ENCODE data around the gene MINAR1.
"Not testable (repeated sequence)": the region's sequence is repeated elsewhere in the genome, so short reads cannot be mapped to it uniquely, and the experiment has no call there.

MINAR1 gene

GRCh38 chr15:79431636-79432344, at the start of gene MINAR1:
Gene MINAR1 (plus strand): TSS chr15:79432336. CDS start chr15:79456148, 23,812 bp downstream.
- DNase-seq: no peak

- DNase-seq: no peak
These were observed 37.9 kb upstream of the MINAR1 start for GRCh38 chr15:79394231-79394630.

- DNase-seq: no peak
These were observed 35.3 kb upstream of the MINAR1 start for GRCh38 chr15:79396850-79397249.

- DNase-seq: no peak
These were observed 34.7 kb upstream of the MINAR1 start for GRCh38 chr15:79397269-79397910.

GRCh38 chr15:79399606-79400005, 32.5 kb upstream of the MINAR1 start:
- DNase-seq: no peak

GRCh38 chr15:79400650-79401049, 31.5 kb upstream of the MINAR1 start:
- DNase-seq: no peak

GRCh38 chr15:79401301-79401700, 30.8 kb upstream of the MINAR1 start:
- no peak for DNase-seq

- DNase-seq: no peak
These were observed 30.0 kb upstream of the MINAR1 start for GRCh38 chr15:79402136-79402535.

GRCh38 chr15:79403501-79403900, 28.6 kb upstream of the MINAR1 start:
- no peak for DNase-seq

GRCh38 chr15:79406210-79406609, 25.9 kb upstream of the MINAR1 start:
- no peak for DNase-seq

- DNase-seq: no peak
These were observed 24.1 kb upstream of the MINAR1 start for GRCh38 chr15:79408041-79408440.

GRCh38 chr15:79410237-79410636, 21.9 kb upstream of the MINAR1 start:
- DNase-seq: no peak

- DNase-seq: no peak
These were observed 20.1 kb upstream of the MINAR1 start for GRCh38 chr15:79412010-79412409.

- no peak for DNase-seq
These were observed 19.7 kb upstream of the MINAR1 start for GRCh38 chr15:79412429-79412828.

GRCh38 chr15:79416876-79417275, 15.3 kb upstream of the MINAR1 start:
- no peak for DNase-seq

GRCh38 chr15:79418693-79419279, 13.3 kb upstream of the MINAR1 start:
- no peak for DNase-seq

GRCh38 chr15:79425591-79426295, 6.4 kb upstream of the MINAR1 start:
- DNase-seq: no peak

- not testable (repeated sequence) for DNase-seq
These were observed 5.2 kb upstream of the MINAR1 start for GRCh38 chr15:79426899-79427298.

GRCh38 chr15:79427781-79428598, 4.1 kb upstream of the MINAR1 start:
- DNase-seq: no peak

- DNase-seq: no peak
These were observed 1.1 kb upstream of the MINAR1 start for GRCh38 chr15:79430901-79431635.

GRCh38 chr15:79432345-79433275, 474 bp downstream of the MINAR1 start:
- DNase-seq: no peak

Data from NCI-H187 treated with DMSO at 0.1 percent for 48 hours (cell line).